Suprapubic skin (tissue), 3 donors: Measurements from ENCODE around the gene TMEM171.

Source experiments
- CTCF ChIP-seq, 2 donors: fragments of 200-600 bp in 1 of 2; fragments of 450-650 bp in 1 of 2; sonication (generic) in 1 of 2; IDR thresholded peaks; one replicate each; pipeline ENCODE4 v1.5.1; 2016 to 2019; ENCODE audit warnings: antibody characterized with exemption in 2 of 2, mild to moderate bottlenecking in 1 of 2, moderate library complexity in 1 of 2
- POLR2AphosphoS5 ChIP-seq, 3 donors: sonication (generic); formaldehyde crosslinking; IDR thresholded peaks; one replicate each; pipeline ENCODE4 v1.6.1; 2017; ENCODE audit warnings: antibody characterized with exemption in 3 of 3

GRCh38 chr5:73176250-73176649 is 55.9 kb downstream of the TMEM171 start:
- TF ChIP-seq CTCF (IDR thresholded peaks at IDR 0.05): no peak
- TF ChIP-seq POLR2AphosphoS5 (IDR thresholded peaks at IDR 0.05): no peak
